NCI-H2196 treated with DMSO at 0.1 percent for 48 hours (cell line): ENCODE measurements around the gene KCNK4.

Source experiments
- DNase-seq: peaks from one replicate; lab custom pipeline; 2025; ENCODE audit not compliant: unreplicated experiment; lab: John Stamatoyannopoulos, UW

Gene KCNK4

GRCh38 chr11:64253043-64253442, 38.1 kb upstream of the KCNK4 start:
- DNase-seq = no peak

GRCh38 chr11:64253481-64253880, 37.6 kb upstream of the KCNK4 start:
- no peak for DNase-seq

GRCh38 chr11:64254326-64254725, 36.8 kb upstream of the KCNK4 start:
- no peak for DNase-seq

GRCh38 chr11:64255135-64256128, 35.7 kb upstream of the KCNK4 start:
- no peak for DNase-seq

- DNase-seq = no peak
These were observed 34.8 kb upstream of the KCNK4 start for GRCh38 chr11:64256300-64256699.

- DNase-seq = no peak
These were observed 32.7 kb upstream of the KCNK4 start for GRCh38 chr11:64258356-64258755.

GRCh38 chr11:64258946-64259532, 32.1 kb upstream of the KCNK4 start:
- DNase-seq = no peak

- no peak for DNase-seq
These were observed 31.5 kb upstream of the KCNK4 start for GRCh38 chr11:64259533-64260067.

- DNase-seq = no peak
These were observed 30.9 kb upstream of the KCNK4 start for GRCh38 chr11:64260147-64260708.

GRCh38 chr11:64261556-64262080, 29.5 kb upstream of the KCNK4 start:
- no peak for DNase-seq

GRCh38 chr11:64262271-64263002, 28.7 kb upstream of the KCNK4 start:
- DNase-seq = no peak

GRCh38 chr11:64263021-64263946, 27.8 kb upstream of the KCNK4 start:
- DNase-seq = no peak

GRCh38 chr11:64263947-64264317, 27.2 kb upstream of the KCNK4 start:
- DNase-seq = no peak

GRCh38 chr11:64264371-64264852, 26.7 kb upstream of the KCNK4 start:
- DNase-seq = no peak

GRCh38 chr11:64265176-64266160, 25.6 kb upstream of the KCNK4 start:
- DNase-seq = no peak

- DNase-seq = no peak
These were observed 24.8 kb upstream of the KCNK4 start for GRCh38 chr11:64266339-64266738.

GRCh38 chr11:64267207-64267945, 23.7 kb upstream of the KCNK4 start:
- no peak for DNase-seq
